Measurements from ENCODE around the gene DDX47. TPM values are rescaled to one million over a fixed set of nuclear protein-coding genes. Genes with fewer than 3 reads are reported as not detected.
A peak's percentile ranks its signal among the peaks of the same experiment; 100 is the strongest.

Gene DDX47
- total RNA-seq, 1 experiment from 2014 or later: 115 TPM

DNA sequence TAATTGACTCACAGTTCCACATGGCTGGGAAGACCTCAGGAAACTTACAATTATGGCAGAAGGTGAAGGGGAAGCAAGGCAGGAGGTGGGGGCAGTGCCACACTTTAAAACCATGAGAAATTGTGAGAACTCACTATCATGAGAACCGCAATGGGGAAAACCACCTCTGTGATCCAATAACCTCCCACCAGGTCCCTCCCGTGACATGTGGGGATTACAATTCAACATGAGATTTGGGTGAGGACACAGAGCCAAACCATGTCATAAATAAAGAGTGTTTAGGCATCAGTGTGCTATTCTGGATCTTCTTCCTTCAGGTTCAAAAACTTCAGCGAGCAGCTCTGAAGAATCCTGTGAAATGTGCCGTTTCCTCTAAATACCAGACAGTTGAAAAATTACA is 9.7 kb downstream of the DDX47 start:
- DNase-seq (ENCODE audit: low read depth, low spot score) (no peak), ATAC-seq (no peak)
- Histone ChIP-seq H3K27ac (ENCODE audit: low read length) (peak overlapping the region; percentile 99), H3K4me1 (ENCODE audit: control insufficient read depth, insufficient read depth, low read length) (peaks cover 61% of the 10 kb centered on the region), H3K4me3 (ENCODE audit: low read depth in 2 of 2, low read length in 2 of 2) (no peak overlapping the region), H3K36me3 (ENCODE audit: control insufficient read depth, insufficient read depth, low read length) (peaks cover 49% of the 10 kb centered on the region), H3K9me3 (ENCODE audit: control insufficient read depth, insufficient read depth, low read depth, low read length) (no peaks in the 10 kb centered on the region), H3K27me3 (ENCODE audit: control insufficient read depth, insufficient read depth, low read length) (no peaks in the 10 kb centered on the region)
- ChIA-PET CTCF (no interaction called here), POLR2A (no interaction called here)
- TF ChIP-seq TCF7L2 (IDR thresholded peaks at IDR 0.05; ENCODE audit: low read depth, low read length): no peak
- TF ChIP-seq SIN3A (IDR thresholded peaks at IDR 0.05; ENCODE audit: borderline replicate concordance, insufficient read depth, low read depth, low read length): no peak
- TF ChIP-seq REST (IDR thresholded peaks at IDR 0.05; ENCODE audit: insufficient read depth in 1 of 2, low read depth in 2 of 2, low read length in 1 of 2): no peak
- TF ChIP-seq POLR2AphosphoS5 (IDR thresholded peaks at IDR 0.05; ENCODE audit: low read depth, low read length): no peak
- TF ChIP-seq, protein P1, sequence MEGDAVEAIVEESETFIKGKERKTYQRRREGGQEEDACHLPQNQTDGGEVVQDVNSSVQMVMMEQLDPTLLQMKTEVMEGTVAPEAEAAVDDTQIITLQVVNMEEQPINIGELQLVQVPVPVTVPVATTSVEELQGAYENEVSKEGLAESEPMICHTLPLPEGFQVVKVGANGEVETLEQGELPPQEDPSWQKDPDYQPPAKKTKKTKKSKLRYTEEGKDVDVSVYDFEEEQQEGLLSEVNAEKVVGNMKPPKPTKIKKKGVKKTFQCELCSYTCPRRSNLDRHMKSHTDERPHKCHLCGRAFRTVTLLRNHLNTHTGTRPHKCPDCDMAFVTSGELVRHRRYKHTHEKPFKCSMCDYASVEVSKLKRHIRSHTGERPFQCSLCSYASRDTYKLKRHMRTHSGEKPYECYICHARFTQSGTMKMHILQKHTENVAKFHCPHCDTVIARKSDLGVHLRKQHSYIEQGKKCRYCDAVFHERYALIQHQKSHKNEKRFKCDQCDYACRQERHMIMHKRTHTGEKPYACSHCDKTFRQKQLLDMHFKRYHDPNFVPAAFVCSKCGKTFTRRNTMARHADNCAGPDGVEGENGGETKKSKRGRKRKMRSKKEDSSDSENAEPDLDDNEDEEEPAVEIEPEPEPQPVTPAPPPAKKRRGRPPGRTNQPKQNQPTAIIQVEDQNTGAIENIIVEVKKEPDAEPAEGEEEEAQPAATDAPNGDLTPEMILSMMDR (IDR thresholded peaks at IDR 0.05): no peak
- intact Hi-C loops (cut with micrococcal nuclease; ENCODE audit: unreplicated experiment): no loop called here
- BruUV-seq (replicated peaks): no TSS peak
- in situ Hi-C loops (cut with HindIII; ENCODE audit: low pct_unique_long_range_greater_than_20kb, low sequenced_read_pairs): no loop called here

- ATAC-seq (peak; percentile 44), DNase-seq (ENCODE audit: low read depth, low spot score) (no peak)
- CTCF ChIA-PET: no interaction called here
- Histone ChIP-seq H3K4me3 (ENCODE audit: low read depth in 2 of 2, low read length in 2 of 2) (no peak overlapping the region), H3K4me1 (ENCODE audit: control insufficient read depth, insufficient read depth, low read length) (peaks cover 60% of the 10 kb centered on the region), H3K27ac (ENCODE audit: low read length) (peak overlapping the region; percentile 99), H3K9me3 (ENCODE audit: control insufficient read depth, insufficient read depth, low read depth, low read length) (no peaks in the 10 kb centered on the region), H3K27me3 (ENCODE audit: control insufficient read depth, insufficient read depth, low read length) (no peaks in the 10 kb centered on the region), H3K36me3 (ENCODE audit: control insufficient read depth, insufficient read depth, low read length) (peaks cover 54% of the 10 kb centered on the region)
- no TSS peak for BruUV-seq (replicated peaks)
- TF ChIP-seq POLR2AphosphoS5 (IDR thresholded peaks at IDR 0.05; ENCODE audit: low read depth, low read length): peak; percentile 55; the same call in 1 of the 2 replicates
- TF ChIP-seq, protein P1 (IDR thresholded peaks at IDR 0.05): no peak
- peak; percentile 70; the same call in 1 of the 2 replicates for TF ChIP-seq TCF7L2 (IDR thresholded peaks at IDR 0.05; ENCODE audit: low read depth, low read length)
- POLR2A ChIA-PET: no interaction called here
- intact Hi-C loops (cut with micrococcal nuclease; ENCODE audit: unreplicated experiment) (no loop called here), in situ Hi-C loops (cut with HindIII; ENCODE audit: low pct_unique_long_range_greater_than_20kb, low sequenced_read_pairs) (no loop called here)
Observed at GRCh38 chr12:12823300-12823699, 10.2 kb downstream of the DDX47 start.
